Activated CD4-positive, alpha-beta T cell treated with anti-CD3 and anti-CD28 coated beads for 4 hours (primary cell): ENCODE data around the gene DMBT1.
A peak's percentile ranks its signal among the peaks of the same experiment; 100 is the strongest.
"Not testable (repeated sequence)": the region's sequence is repeated elsewhere in the genome, so short reads cannot be mapped to it uniquely, and the experiment has no call there.

Source experiments
- DNase-seq, 2 donors: peaks; one replicate each; pipeline ENCODE4 v3.0.0-alpha.2; 2020

Gene DMBT1

GRCh38 chr10:122588381-122588780, 27.8 kb downstream of the DMBT1 start:
- DNase-seq = no peak

- DNase-seq = no peak
These were observed 29.6 kb downstream of the DMBT1 start for GRCh38 chr10:122590153-122590552.

GRCh38 chr10:122591736-122592135, 31.2 kb downstream of the DMBT1 start:
- DNase-seq = no peak

DNA sequence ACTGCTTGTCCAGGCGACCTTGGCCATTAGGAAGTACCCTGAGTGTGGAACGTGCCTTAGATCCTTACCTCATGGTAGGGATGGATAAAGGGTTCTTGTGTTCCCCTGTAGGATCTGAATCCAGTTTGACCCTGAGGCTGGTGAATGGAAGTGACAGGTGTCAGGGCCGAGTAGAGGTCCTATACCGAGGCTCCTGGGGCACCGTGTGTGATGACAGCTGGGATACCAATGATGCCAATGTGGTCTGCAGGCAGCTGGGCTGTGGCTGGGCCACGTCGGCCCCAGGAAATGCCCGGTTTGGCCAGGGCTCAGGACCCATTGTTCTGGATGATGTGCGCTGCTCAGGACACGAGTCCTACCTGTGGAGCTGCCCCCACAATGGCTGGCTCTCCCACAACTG, 31.6 kb downstream of the DMBT1 start:
- DNase-seq = no peak

DNA sequence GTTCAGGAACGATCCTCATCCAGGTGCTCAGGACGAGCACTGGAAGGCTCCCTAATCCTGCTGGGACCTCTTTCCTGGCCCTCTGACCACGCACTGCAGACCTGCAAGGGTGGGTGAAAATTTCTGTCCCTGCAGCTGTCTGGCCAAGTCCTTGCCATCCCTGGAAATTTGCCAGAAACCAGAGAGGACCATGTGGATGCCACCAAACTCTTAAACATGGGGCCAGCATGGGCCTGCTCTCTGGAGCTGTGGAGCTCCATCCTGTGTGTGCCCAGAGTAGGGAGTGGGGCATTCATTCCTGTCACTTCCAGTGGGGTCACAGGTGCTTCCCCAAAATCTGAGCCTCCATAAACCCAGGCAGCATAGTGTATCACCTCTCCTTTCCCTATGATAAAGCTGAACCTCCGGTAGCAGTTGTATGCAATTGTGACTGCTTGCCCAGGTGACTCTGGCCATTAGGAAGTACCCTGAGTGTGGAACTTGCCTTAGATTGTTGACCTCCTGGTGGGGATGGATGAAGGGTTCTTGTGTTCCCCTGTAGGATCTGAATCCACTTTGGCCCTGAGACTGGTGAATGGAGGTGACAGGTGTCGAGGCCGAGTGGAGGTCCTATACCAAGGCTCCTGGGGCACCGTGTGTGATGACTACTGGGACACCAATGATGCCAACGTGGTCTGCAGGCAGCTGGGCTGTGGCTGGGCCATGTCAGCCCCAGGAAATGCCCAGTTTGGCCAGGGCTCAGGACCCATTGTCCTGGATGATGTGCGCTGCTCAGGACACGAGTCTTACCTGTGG, 57.1 kb downstream of the DMBT1 start:
- no peak for DNase-seq

DNA sequence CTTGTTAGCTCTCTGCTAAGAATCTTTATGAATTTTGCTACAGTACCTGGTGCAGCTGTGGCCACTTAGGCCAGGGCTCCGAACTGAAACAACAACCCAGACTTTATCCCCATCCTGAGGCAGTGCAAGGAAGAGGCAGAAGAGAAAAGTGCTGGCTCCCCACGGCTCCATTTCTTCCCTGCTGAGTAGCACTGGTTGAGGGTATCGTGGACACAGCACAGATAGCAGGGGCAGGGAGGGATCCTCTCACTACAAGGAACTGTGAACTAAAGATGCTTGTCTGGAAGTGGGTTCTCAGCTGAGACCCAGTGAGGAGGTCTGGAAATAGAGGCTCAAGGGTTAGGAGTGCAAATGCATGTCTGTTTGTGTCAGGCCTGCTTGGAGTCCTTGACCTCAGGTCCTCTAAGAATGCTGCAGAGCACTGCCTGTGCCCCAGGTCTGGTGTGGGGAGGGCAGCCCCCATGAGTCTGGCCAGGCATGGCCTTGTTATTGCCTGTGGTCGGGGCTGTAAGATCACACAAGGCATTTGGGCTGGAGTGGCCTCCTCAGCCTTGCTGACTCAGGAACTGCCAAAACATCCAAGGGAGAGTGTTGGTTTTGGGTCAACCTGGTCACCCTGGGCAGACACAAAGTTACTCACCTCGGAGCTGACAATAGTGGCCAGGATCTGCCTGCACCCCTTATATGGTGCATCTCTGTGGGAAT, 58.1 kb downstream of the DMBT1 start:
- DNase-seq = no peak

DNA sequence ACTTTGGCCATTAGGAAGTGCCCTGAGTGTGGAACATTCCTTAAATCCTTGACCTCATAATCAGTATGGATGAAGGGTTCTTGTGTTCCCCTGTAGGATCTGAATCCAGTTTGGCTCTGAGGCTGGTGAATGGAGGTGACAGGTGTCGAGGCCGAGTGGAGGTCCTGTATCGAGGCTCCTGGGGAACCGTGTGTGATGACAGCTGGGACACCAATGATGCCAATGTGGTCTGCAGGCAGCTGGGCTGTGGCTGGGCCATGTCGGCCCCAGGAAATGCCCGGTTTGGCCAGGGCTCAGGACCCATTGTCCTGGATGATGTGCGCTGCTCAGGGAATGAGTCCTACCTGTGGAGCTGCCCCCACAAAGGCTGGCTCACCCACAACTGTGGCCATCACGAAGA, 60.4 kb downstream of the DMBT1 start:
- DNase-seq = not testable (repeated sequence)

DNA sequence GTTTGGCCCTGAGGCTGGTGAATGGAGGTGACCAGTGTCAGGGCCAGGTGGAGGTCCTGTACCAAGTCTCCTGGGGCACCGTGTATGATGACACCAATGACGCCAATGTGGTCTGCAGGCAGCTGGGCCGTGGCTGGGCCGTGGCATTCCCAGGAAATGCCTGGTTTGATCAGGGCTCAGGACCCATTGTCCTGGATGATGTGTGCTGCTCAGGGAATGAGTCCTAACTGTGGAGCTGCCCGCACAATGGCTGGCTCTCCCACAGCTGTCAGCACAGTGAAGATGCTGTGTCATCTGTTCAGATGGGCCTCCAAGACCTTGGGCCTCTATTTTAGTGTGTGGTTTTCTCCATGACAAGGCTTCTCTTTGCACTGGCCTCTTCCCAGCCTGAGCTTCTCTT, 64.0 kb downstream of the DMBT1 start:
- DNase-seq = no peak

DNA sequence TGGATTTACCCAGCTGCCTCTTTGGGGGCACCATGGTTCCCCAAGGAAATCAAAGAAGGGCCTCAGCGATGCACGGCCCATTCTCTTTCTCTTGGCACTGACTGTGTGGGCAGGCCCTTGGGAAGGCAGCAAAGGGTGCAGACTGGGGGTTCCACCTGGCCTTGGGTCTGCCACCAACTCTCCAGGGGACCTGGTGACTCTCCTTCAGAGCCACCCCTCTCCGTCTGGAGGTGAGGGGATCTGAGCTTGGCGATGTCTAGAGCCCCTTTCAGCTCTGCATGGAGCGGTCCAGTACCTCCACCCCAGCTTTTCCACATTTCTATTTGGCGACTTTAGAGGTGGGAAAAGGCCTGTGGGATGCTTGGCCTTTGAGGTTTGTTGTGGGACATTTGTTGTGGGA, 70.0 kb downstream of the DMBT1 start:
- DNase-seq = no peak

GRCh38 chr10:122632031-122632430, 71.5 kb downstream of the DMBT1 start:
- no peak for DNase-seq

- DNase-seq = no peak
These were observed 72.0 kb downstream of the DMBT1 start for GRCh38 chr10:122632576-122632975.

- DNase-seq = no peak
These were observed 76.4 kb downstream of the DMBT1 start for GRCh38 chr10:122636953-122637352.

DNA sequence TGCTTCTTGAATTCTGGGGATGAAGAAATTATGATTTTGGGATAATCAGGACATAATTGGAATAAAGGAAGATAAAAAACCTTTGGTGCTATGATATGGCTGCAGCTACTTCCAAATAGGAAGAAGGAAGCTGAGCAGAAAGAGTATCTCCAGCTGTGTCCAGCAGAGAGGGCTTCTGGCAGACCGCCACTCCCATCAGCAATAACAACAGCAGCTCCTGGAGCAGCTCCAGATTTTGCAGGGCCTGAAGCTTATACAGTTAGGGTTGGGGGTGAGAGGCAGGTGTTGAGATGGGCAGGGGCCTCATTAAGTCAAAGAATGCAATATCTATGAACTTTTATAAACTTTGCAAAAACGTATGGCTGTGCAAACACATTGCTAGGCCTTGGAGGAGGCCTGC, 76.8 kb downstream of the DMBT1 start:
- no peak for DNase-seq

DNA sequence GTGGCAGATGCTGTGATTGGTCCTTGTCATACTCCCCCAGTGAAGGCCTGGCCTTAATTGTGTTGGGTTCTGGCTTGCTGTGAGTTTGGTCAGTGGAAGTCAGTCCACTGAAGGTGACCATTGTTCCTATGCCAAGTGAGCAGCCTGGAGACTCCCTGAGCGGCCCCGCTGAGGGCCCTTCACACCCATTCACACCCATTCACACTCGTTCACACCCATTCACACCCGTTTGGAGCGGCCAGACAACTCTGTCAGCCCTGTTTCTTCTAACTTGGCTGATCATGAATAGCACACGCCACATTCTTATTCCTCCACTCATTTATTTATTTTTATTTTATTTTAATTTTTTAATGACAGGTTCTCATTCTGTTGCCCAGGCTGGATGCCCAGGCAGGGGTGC, 77.6 kb downstream of the DMBT1 start:
- DNase-seq = no peak

GRCh38 chr10:122639801-122640200, 79.2 kb downstream of the DMBT1 start:
- DNase-seq = no peak

GRCh38 chr10:122640921-122641320, 80.4 kb downstream of the DMBT1 start:
- DNase-seq = no peak

DNA sequence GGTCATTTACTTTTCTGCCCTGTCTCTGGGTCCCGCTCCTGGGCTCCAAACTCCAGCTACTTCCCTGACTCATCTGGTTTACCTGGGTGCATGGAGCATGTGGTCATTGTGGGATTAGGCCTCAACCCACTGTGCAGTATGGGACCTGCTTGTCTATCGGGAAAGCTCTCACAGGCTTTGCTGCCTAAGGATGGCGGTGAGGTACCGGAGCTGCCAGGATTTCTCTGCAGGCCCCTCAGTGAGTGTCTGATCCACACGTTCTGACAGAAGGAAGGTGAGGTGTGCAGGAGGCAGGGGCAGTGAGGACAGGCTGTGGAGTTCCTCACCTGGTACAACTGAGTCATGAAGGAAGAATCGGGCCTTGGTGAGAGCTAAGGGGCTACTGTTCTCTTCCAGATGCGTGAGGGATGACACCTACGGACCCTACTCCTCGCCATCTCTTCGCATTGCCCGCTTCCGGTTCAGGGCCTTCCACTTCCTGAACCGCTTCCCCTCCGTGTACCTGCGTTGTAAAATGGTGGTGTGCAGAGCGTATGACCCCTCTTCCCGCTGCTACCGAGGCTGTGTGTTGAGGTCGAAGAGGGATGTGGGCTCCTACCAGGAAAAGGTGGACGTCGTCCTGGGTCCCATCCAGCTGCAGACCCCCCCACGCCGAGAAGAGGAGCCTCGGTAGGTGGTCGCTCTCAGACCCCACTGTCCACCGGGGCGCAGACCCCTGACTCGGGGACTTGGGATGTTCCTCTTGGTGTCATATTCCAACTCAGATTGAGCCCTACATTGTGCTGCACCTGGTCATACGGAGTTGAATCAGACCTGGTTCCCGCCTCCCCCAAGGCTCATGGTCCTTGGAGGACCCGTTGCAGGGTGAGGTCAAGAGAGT, 82.4 kb downstream of the DMBT1 start:
- DNase-seq = no peak

DNA sequence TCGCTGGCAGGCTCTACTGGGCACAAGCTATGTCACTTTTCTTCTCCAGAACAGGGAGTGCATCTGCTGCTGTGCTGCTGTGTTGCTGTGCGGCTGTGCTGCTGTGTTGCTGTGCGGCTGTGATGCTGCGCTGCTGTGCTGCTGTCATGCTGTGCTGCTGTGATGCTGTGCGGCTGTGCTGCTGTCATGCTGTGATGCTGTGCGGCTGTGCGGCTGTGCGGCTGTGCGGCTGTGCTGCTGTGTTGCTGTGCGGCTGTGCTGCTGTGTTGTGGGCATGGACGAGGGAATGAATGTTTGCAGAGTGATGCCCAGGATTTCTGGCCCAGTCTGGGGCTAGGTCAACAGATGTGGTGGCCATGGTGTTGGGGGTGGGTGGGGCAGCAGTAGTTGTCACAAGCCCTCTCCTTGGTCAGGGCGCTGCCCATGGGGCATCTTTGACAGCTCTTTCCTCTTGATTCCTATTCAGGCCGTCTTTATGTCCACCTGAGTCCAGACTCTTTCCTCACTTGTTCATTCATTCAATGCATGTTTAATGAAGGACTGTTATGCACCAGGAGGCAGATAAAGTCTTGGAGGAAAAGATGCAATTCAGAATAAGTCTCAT, 83.5 kb downstream of the DMBT1 start:
- DNase-seq = no peak

- no peak for DNase-seq
These were observed 86.2 kb downstream of the DMBT1 start for GRCh38 chr10:122646511-122647382.

DNA sequence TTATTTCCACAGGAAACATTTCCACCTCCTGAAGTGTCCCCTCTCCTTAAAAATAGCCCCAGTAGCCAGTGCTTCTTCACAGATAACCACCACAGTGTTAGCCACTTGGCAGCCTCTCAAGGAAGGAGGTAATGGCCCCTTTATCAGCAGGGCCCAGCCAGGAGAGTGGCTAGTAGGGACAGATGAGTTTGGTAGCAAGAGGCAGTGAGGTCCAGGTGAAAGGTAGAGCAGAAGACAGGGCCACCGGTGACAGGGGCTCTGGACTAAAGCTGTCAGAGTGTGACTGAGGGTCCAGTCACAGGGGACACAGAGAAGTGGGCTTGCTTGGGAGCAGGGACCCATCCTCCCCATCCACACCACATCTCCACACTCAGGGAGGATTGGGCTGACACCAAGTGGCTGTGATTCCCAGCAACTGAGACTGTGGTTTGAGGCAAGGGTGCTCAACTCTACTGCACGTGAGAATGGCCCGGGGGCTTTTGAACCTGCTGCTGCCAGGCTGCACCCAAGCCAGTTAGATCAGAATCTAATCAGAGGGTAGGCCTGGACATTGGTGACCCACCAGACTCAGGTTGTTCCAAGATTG, 86.9 kb downstream of the DMBT1 start:
- DNase-seq = no peak

DNA sequence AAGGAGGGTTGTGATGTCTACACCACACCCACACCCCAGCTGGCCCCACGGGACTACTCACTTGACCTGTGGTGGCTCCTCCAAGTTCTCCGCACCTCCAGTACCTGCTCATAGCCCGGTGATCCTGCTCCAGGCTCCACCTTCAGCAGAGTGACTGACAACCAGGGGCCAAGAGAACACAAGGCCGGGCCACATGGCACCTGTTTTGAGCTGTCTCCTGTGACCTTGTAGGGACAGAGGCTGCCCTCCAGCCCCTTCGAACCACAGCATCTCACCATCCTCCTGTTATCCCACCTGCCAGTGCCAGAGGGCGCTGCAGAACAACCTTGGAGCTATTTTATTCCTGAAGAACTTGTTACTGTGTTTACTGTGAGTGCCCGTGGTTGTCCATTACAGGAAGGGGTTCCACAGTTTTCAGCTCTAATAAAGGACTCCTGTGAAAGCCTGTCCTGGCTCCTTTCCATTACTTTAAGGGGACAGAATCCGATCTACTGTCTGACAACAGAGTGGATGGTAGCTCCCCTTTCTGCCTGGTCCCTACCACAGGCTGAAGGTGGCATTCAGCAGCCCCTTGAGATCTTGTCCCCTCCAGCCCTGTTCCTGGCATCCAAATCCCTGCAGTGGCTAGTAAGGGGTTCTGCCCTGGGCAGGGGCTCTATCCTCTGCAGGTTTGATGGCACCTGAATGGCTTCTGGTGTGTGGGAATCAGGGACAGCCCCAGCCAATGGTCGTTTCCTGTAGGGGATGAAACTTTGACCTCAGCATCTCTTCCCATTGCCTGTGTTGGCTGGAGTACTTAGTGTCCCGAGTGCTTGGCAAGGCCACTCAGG, 88.3 kb downstream of the DMBT1 start:
- DNase-seq = peak in 1 of 2 donors; percentile 3
